Measurements from ENCODE around the gene SLC9A9.

The SLC9A9 gene

DNA sequence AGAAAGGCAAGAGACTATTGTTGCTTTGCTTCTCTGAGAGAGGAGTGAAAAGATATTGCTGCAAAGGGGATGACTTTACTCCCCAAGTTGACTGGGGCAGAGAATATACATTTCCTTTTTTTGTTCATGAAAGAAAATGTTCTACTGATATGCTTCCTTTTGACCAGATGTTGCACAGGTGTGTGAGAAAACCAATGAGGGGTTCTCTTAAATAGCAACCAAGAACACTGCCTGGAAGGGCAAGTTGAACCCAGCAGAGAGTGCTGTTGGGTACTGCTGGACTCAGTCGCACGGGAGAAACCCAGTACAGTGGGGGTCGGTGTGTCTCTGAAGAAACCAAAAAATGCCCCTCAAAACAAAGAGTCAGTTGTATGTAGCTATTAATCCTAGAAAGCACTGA is 627.5 kb downstream of the SLC9A9 start:
- H3K4me3 ChIP-seq (ENCODE audit: low read depth, low read length) = no peak overlapping the region
- TF ChIP-seq POLR2A (IDR thresholded peaks at IDR 0.05; ENCODE audit: extremely low read depth, insufficient read length) = no peak
- TF ChIP-seq, protein P1, sequence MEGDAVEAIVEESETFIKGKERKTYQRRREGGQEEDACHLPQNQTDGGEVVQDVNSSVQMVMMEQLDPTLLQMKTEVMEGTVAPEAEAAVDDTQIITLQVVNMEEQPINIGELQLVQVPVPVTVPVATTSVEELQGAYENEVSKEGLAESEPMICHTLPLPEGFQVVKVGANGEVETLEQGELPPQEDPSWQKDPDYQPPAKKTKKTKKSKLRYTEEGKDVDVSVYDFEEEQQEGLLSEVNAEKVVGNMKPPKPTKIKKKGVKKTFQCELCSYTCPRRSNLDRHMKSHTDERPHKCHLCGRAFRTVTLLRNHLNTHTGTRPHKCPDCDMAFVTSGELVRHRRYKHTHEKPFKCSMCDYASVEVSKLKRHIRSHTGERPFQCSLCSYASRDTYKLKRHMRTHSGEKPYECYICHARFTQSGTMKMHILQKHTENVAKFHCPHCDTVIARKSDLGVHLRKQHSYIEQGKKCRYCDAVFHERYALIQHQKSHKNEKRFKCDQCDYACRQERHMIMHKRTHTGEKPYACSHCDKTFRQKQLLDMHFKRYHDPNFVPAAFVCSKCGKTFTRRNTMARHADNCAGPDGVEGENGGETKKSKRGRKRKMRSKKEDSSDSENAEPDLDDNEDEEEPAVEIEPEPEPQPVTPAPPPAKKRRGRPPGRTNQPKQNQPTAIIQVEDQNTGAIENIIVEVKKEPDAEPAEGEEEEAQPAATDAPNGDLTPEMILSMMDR (IDR thresholded peaks at IDR 0.05; ENCODE audit: low read depth, low read length) = no peak
- DNase-seq (ENCODE audit: low read depth) = no peak

DNA sequence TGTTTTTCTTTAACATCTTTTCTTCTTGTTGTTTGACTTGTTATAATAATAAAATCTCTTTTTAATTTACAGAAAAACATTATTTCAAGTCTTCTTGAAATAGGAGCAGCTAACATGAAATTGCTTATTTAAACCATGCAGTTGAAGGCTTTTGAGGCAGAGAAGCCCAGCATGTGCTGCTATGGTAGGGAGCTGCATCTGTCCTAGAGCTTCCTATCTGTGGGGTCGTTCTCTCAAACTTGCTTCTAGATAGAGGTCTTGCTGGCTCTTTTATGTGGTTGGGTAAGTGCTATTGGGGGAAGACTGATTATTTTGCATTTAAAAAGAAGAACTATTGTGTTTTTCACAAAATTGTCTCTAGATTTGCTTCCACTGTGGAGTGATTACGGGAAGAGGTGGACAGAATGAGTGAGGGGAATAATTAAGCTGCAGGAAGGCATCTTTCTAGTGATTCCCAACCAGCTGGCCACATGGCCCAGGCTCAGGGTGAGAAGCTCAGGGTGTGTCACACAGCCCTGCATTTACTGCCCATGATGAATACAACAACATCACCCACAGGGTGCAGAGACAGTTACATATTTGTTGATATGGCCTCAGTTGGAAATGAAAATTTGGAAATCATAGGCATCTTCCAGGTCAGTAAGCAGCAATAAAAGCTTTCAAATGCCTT is 630.0 kb downstream of the SLC9A9 start:
- DNase-seq (ENCODE audit: low read depth) = no peak
- no peak overlapping the region for H3K4me3 ChIP-seq (ENCODE audit: low read depth, low read length)
- TF ChIP-seq MYC (IDR thresholded peaks at IDR 0.05; ENCODE audit: low read depth, low read length) (no peak), POLR2A (IDR thresholded peaks at IDR 0.05; ENCODE audit: extremely low read depth, insufficient read length) (no peak)
- TF ChIP-seq, protein P2, sequence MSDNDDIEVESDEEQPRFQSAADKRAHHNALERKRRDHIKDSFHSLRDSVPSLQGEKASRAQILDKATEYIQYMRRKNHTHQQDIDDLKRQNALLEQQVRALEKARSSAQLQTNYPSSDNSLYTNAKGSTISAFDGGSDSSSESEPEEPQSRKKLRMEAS (IDR thresholded peaks at IDR 0.05; ENCODE audit: low read depth, low read length) = no peak
- TF ChIP-seq, protein P1 (IDR thresholded peaks at IDR 0.05; ENCODE audit: low read depth, low read length) = no peak

DNA sequence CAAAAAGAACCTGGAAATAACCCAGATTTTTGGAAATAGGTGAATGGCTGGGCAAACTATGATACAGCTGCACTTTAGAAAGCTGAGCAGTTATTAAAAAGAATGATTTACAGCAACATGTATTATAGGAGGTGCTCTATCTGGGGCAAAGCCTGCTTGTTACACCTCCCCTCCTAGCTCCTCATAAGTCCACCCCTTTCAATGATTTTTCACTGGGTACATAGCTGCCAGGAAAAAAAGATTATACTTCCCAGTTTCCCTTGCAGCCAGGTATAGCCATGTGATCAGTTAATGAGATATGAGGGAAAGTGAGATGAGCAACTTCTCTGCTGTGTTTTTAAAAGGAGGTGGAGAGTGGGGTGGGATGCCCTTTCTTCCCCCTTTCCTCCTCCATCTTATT is 631.0 kb downstream of the SLC9A9 start:
- TF ChIP-seq, protein P1 (IDR thresholded peaks at IDR 0.05; ENCODE audit: low read depth, low read length) = no peak
- TF ChIP-seq POLR2A (IDR thresholded peaks at IDR 0.05; ENCODE audit: extremely low read depth, insufficient read length) (no peak), MYC (IDR thresholded peaks at IDR 0.05; ENCODE audit: low read depth, low read length) (no peak)
- TF ChIP-seq, protein P2 (IDR thresholded peaks at IDR 0.05; ENCODE audit: low read depth, low read length) = no peak
- no peak overlapping the region for H3K4me3 ChIP-seq (ENCODE audit: low read depth, low read length)

DNA sequence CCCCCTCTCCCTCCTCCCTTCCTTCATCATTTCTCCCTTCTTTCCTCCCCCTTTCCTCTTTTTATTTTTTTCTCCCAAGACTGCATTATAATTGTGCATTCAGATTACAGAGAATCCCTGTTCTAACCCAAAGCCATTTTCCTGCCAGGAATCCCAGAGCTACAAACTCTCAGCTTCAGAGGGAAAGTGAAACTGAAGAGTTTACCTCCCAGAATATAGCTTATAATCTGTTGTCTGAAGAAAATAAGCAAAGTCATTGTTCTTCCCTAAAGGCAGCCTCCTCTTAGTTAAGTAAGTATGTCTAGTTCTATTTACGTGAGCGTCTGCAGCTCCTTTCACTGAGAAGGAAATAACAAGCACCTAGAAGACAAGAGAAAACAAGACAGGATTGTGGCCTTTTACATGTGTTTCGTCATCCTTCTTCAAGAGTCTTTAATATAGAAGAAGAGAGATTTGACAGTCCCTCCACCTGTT is 631.5 kb downstream of the SLC9A9 start:
- no peak overlapping the region for H3K4me3 ChIP-seq (ENCODE audit: low read depth, low read length)
- peak; percentile 44 for DNase-seq (ENCODE audit: low read depth)
- TF ChIP-seq POLR2A (IDR thresholded peaks at IDR 0.05; ENCODE audit: extremely low read depth, insufficient read length) (no peak), MYC (IDR thresholded peaks at IDR 0.05; ENCODE audit: low read depth, low read length) (no peak)
- TF ChIP-seq, protein P1 (IDR thresholded peaks at IDR 0.05; ENCODE audit: low read depth, low read length) = no peak
- TF ChIP-seq, protein P2 (IDR thresholded peaks at IDR 0.05; ENCODE audit: low read depth, low read length) = no peak

More for the DNA sequence above, 631.0 kb downstream of the SLC9A9 start:
- no peak for DNase-seq (ENCODE audit: low read depth)

Data from NB4 (cell line).